ENCODE data around the gene RCSD1.
"Not testable (repeated sequence)": the region's sequence is repeated elsewhere in the genome, so short reads cannot be mapped to it uniquely, and the experiment has no call there.

Gene RCSD1

GRCh38 chr1:167605576-167605975 is 24.5 kb upstream of the RCSD1 start:
- Histone ChIP-seq H3K9me3 (ENCODE audit: insufficient read depth, low read depth, low read length) (peaks cover 20% of the 10 kb centered on the region; the same call in 1 of the 2 replicates), H2AFZ (ENCODE audit: low read length) (no peak overlapping the region), H3K4me1 (ENCODE audit: insufficient read depth, low read length, poor library complexity, severe bottlenecking) (peaks cover 28% of the 10 kb centered on the region), H4K20me1 (ENCODE audit: insufficient read depth, low read length, poor library complexity, severe bottlenecking) (no peaks in the 10 kb centered on the region), H3K79me2 (ENCODE audit: insufficient read depth, low read length) (no peaks in the 10 kb centered on the region), H3K36me3 (ENCODE audit: insufficient read depth, low read length) (no peaks in the 10 kb centered on the region), H3F3A (ENCODE audit: low read depth) (no peaks in the 10 kb centered on the region), H3K4me2 (ENCODE audit: low read depth, low read length, poor library complexity, severe bottlenecking) (no peak overlapping the region), H3K9ac (ENCODE audit: low read depth, low read length, poor library complexity, severe bottlenecking) (no peak overlapping the region), H3K27me3 (ENCODE audit: insufficient read depth, low read length, poor library complexity, severe bottlenecking) (no peaks in the 10 kb centered on the region), H3K4me3 (ENCODE audit: low read length, poor library complexity, severe bottlenecking) (no peak overlapping the region), H3K9me2 (replicated peaks; ENCODE audit: low read depth, low read length) (no peaks in the 10 kb centered on the region)
- TF ChIP-seq CTCF (conservative IDR thresholded peaks at IDR 0.05; ENCODE audit: low read length) (no peak), EZH2phosphoT487 (IDR thresholded peaks at IDR 0.05; ENCODE audit: borderline replicate concordance) (no peak)

- peaks cover 30% of the 10 kb centered on the region for H3K9me3 ChIP-seq (ENCODE audit: insufficient read depth, low read depth, low read length)
- no peaks in the 10 kb centered on the region for H3K27me3 ChIP-seq (ENCODE audit: insufficient read depth, low read length, poor library complexity, severe bottlenecking)
- no peaks in the 10 kb centered on the region for H3K79me2 ChIP-seq (ENCODE audit: insufficient read depth, low read length)
- TF ChIP-seq CTCF (conservative IDR thresholded peaks at IDR 0.05; ENCODE audit: low read length): no peak
- no peak for TF ChIP-seq EZH2phosphoT487 (IDR thresholded peaks at IDR 0.05; ENCODE audit: borderline replicate concordance)
- peaks cover 7% of the 10 kb centered on the region; the same call in 1 of the 2 replicates for H3F3A ChIP-seq (ENCODE audit: low read depth)
- no peak overlapping the region for H3K9ac ChIP-seq (ENCODE audit: low read depth, low read length, poor library complexity, severe bottlenecking)
- no peak overlapping the region for H3K4me3 ChIP-seq (ENCODE audit: low read length, poor library complexity, severe bottlenecking)
- H4K20me1 ChIP-seq (ENCODE audit: insufficient read depth, low read length, poor library complexity, severe bottlenecking): no peaks in the 10 kb centered on the region
- no peaks in the 10 kb centered on the region; the same call in 1 of the 2 replicates for H3K36me3 ChIP-seq (ENCODE audit: insufficient read depth, low read length)
- H2AFZ ChIP-seq (ENCODE audit: low read length): no peak overlapping the region
- no peaks in the 10 kb centered on the region for H3K9me2 ChIP-seq (replicated peaks; ENCODE audit: low read depth, low read length)
- peaks cover 15% of the 10 kb centered on the region for H3K4me1 ChIP-seq (ENCODE audit: insufficient read depth, low read length, poor library complexity, severe bottlenecking)
- no peak overlapping the region for H3K4me2 ChIP-seq (ENCODE audit: low read depth, low read length, poor library complexity, severe bottlenecking)
Measured at GRCh38 chr1:167611983-167612382, 18.0 kb upstream of the RCSD1 start.

GRCh38 chr1:167612587-167613385 is 17.2 kb upstream of the RCSD1 start:
- H2AFZ ChIP-seq (ENCODE audit: low read length): no peak overlapping the region
- no peaks in the 10 kb centered on the region for H3K9me2 ChIP-seq (replicated peaks; ENCODE audit: low read depth, low read length)
- H3K4me2 ChIP-seq (ENCODE audit: low read depth, low read length, poor library complexity, severe bottlenecking): no peak overlapping the region
- no peaks in the 10 kb centered on the region; the same call in 1 of the 2 replicates for H3K36me3 ChIP-seq (ENCODE audit: insufficient read depth, low read length)
- H3K9ac ChIP-seq (ENCODE audit: low read depth, low read length, poor library complexity, severe bottlenecking): no peak overlapping the region
- peaks cover 22% of the 10 kb centered on the region for H3K9me3 ChIP-seq (ENCODE audit: insufficient read depth, low read depth, low read length)
- no peaks in the 10 kb centered on the region for H3K79me2 ChIP-seq (ENCODE audit: insufficient read depth, low read length)
- peaks cover 23% of the 10 kb centered on the region for H3K4me1 ChIP-seq (ENCODE audit: insufficient read depth, low read length, poor library complexity, severe bottlenecking)
- TF ChIP-seq CTCF (conservative IDR thresholded peaks at IDR 0.05; ENCODE audit: low read length): no peak
- TF ChIP-seq EZH2phosphoT487 (IDR thresholded peaks at IDR 0.05; ENCODE audit: borderline replicate concordance): no peak
- H4K20me1 ChIP-seq (ENCODE audit: insufficient read depth, low read length, poor library complexity, severe bottlenecking): no peaks in the 10 kb centered on the region
- peaks cover 11% of the 10 kb centered on the region; the same call in 1 of the 2 replicates for H3F3A ChIP-seq (ENCODE audit: low read depth)
- no peaks in the 10 kb centered on the region for H3K27me3 ChIP-seq (ENCODE audit: insufficient read depth, low read length, poor library complexity, severe bottlenecking)
- H3K4me3 ChIP-seq (ENCODE audit: low read length, poor library complexity, severe bottlenecking): no peak overlapping the region

GRCh38 chr1:167613984-167614383 is 16.0 kb upstream of the RCSD1 start:
- Histone ChIP-seq H3K4me1 (ENCODE audit: insufficient read depth, low read length, poor library complexity, severe bottlenecking) (peaks cover 35% of the 10 kb centered on the region), H3K9me3 (ENCODE audit: insufficient read depth, low read depth, low read length) (peaks cover 14% of the 10 kb centered on the region), H3F3A (ENCODE audit: low read depth) (peaks cover 21% of the 10 kb centered on the region; the same call in 1 of the 2 replicates)
- not testable (repeated sequence) for H3K4me2 ChIP-seq (ENCODE audit: low read depth, low read length, poor library complexity, severe bottlenecking); H3K9me2 ChIP-seq (replicated peaks; ENCODE audit: low read depth, low read length); H4K20me1 ChIP-seq (ENCODE audit: insufficient read depth, low read length, poor library complexity, severe bottlenecking); H3K79me2 ChIP-seq (ENCODE audit: insufficient read depth, low read length); H2AFZ ChIP-seq (ENCODE audit: low read length); H3K9ac ChIP-seq (ENCODE audit: low read depth, low read length, poor library complexity, severe bottlenecking); H3K4me3 ChIP-seq (ENCODE audit: low read length, poor library complexity, severe bottlenecking); H3K27me3 ChIP-seq (ENCODE audit: insufficient read depth, low read length, poor library complexity, severe bottlenecking); H3K36me3 ChIP-seq (ENCODE audit: insufficient read depth, low read length)
